ENCODE data around the gene LHX4. TPM values are rescaled to one million over a fixed set of nuclear protein-coding genes. Genes with fewer than 3 reads are reported as not detected.

Gene LHX4
- total and polyA plus RNA-seq, 2 of the 8 experiments (the other 6 are each of a cell fraction or from before 2014, with no cell fraction given): 0.85 to 4.9 TPM

DNA sequence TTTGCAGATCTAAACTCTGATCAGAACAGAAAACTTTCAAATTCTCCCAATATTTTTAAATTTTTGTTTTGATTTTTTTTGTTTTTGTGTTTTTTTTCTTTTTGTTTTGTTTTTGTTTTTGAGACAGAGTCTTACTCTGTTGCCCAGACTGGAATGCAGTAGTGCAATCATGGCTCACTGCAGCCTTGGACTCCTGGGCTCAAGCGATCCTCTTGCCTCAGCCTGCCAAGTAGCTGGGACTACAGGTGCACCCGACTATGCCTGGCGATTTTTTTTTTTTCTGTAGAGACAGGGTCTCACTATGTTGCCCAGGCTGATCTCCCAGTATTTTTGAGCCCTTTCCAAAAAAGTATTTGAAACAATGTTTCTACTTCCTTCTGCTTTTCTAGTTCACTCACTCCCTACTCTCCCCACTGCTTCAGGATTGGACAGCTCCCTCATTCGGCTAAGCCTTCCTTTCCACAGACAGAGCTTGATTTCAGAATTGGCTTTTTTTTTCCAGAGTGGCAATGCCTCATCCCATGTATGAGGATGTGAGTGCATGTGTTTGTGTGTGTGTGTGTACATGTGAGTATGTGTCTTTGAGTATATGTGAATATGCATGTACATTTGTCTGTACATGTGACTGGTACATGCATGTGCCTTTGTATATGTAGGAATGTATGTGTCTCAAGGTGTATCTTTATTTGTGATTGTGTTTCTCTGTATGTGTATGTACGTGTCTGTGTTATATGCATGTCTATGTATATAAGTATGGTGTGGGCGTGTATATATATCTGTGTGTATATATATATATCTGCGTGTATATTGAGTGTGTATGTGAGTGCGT is 11.9 kb downstream of the LHX4 start:
- Histone ChIP-seq H4K20me1 (replicated peaks in 1 of 2; ENCODE audit: control insufficient read depth in 1 of 2, insufficient read depth in 2 of 2, low read length in 2 of 2) (no peaks in the 10 kb centered on the region), H4K5ac (ENCODE audit: insufficient read length, low read depth, low read length) (no peak overlapping the region), H3K9ac (replicated peaks in 1 of 4; ENCODE audit: extremely low read depth in 1 of 4, low read depth in 3 of 4, low read length in 3 of 4) (no peak overlapping the region), H3K14ac (ENCODE audit: insufficient read length) (no peak overlapping the region), H3K4me1 (replicated peaks in 1 of 4; ENCODE audit: control insufficient read depth in 3 of 4, insufficient read depth in 4 of 4, low read length in 3 of 4) (peaks cover 19 to 46% (median 30%) of the 10 kb centered on the region in 4 experiments), H3K9me3 (ENCODE audit: insufficient read depth in 2 of 2, low read depth in 1 of 2, low read length in 1 of 2) (no peaks in the 10 kb centered on the region), H3K79me2 (ENCODE audit: control insufficient read depth in 1 of 2, insufficient read depth in 2 of 2, low read length in 2 of 2) (no peaks in the 10 kb centered on the region; a peak in 1 of 4 replicates), H3K4me2 (ENCODE audit: insufficient read depth in 1 of 2, low read depth in 2 of 2, low read length in 2 of 2) (no peak overlapping the region), H3K18ac (ENCODE audit: extremely low read depth, low read length) (0 out of 2 replicates have a peak overlapping the region, but pooled peaks have one; percentile 60), H2BK12ac (ENCODE audit: low read depth, low read length) (peak overlapping the region; percentile 62; the same call in 1 of the 2 replicates), H3K4ac (replicated peaks; ENCODE audit: insufficient read length, low read depth, low read length) (peak overlapping the region; percentile 81), H3K4me3 (ENCODE audit: extremely low read depth in 1 of 4, insufficient read depth in 2 of 4, low read depth in 3 of 4, low read length in 4 of 4) (no peak overlapping the region), H2AK5ac (ENCODE audit: low read depth, low read length) (no peak overlapping the region), H3K23me2 (ENCODE audit: low read depth, low read length) (no peaks in the 10 kb centered on the region), H2BK5ac (ENCODE audit: low read depth, low read length) (no peak overlapping the region; the same call in 1 of the 2 replicates), H2BK15ac (ENCODE audit: low read length) (no peak overlapping the region; the same call in 1 of the 2 replicates), H2BK20ac (ENCODE audit: low read length) (no peak overlapping the region), H3K79me1 (ENCODE audit: low read depth, low read length) (no peaks in the 10 kb centered on the region), H3K56ac (replicated peaks; ENCODE audit: insufficient read length, low read depth, low read length) (no peak overlapping the region), H3K36me3 (ENCODE audit: control insufficient read depth in 2 of 4, insufficient read depth in 4 of 4, low read length in 3 of 4) (no peaks in the 10 kb centered on the region), H2BK120ac (replicated peaks; ENCODE audit: low read depth, low read length) (no peak overlapping the region), H3K23ac (ENCODE audit: insufficient read length) (no peak overlapping the region), H3K27me3 (replicated peaks in 1 of 4; ENCODE audit: control insufficient read depth in 3 of 4, extremely low read depth in 1 of 4, insufficient read depth in 3 of 4, low read length in 3 of 4) (peaks cover 0 to 11% (median 7%) of the 10 kb centered on the region in 4 experiments; a peak in 6 of 7 replicates), H4K91ac (replicated peaks; ENCODE audit: insufficient read length, low read length) (no peak overlapping the region), H3K27ac (ENCODE audit: low read depth, low read length) (no peak overlapping the region), H2AFZ (ENCODE audit: low read length) (no peak overlapping the region), H4K8ac (ENCODE audit: extremely low read depth, insufficient read depth, low read length) (no peak overlapping the region; the same call in 1 of the 2 replicates)
- ChIA-PET POLR2A (ENCODE audit: partially characterized antibody) (interaction anchor here (0.7 to 4.3 kb wide), 3 partner anchors 10 to 26 kb away, joined by 3 to 29 read pairs (median 5); partner anchors contain the start of gene LHX4), CTCF (ENCODE audit: partially characterized antibody) (interaction anchor here (0.6 to 5.3 kb wide), 12 partner anchors 10 to 1113 kb away, joined by 3 to 33 read pairs (median 3); partner anchors contain the start of gene LHX4)
- no peak for FAIRE-seq
- no peak for DNase-seq (ENCODE audit: low read depth in 1 of 2, low spot score in 2 of 2)
- WGBS, 2 experiments (ENCODE audit: extremely low coverage in 1 of 2, insufficient coverage in 1 of 2, insufficient read length in 1 of 2, insufficient replicate concordance in 2 of 2, low coverage in 1 of 2, low lambda C conversion rate in 2 of 2, missing lambda C conversion rate in 1 of 2): 87% methylated on average over 8 of the region's 8 CpGs; no CpG with 5 or more reads in 1 of the 2 experiments
- no peak for TF ChIP-seq PHF8 (conservative IDR thresholded peaks at IDR 0.05; ENCODE audit: low read depth, low read length)
- TF ChIP-seq TAF7 (optimal IDR thresholded peaks at IDR 0.05; ENCODE audit: borderline replicate concordance, low read depth, low read length): no peak
- TF ChIP-seq ZNF274 (IDR thresholded peaks at IDR 0.05; ENCODE audit: borderline replicate concordance, extremely low read depth, low read length): no peak
- no peak for TF ChIP-seq NANOG (IDR thresholded peaks at IDR 0.05; ENCODE audit: insufficient read depth, low read depth, low read length, poor library complexity, severe bottlenecking)
- TF ChIP-seq HDAC2 (IDR thresholded peaks at IDR 0.05; ENCODE audit: borderline replicate concordance in 1 of 2, low read depth in 2 of 2, low read length in 2 of 2): no peak; a peak in 1 of 4 replicates
- no peak for TF ChIP-seq CREB1 (IDR thresholded peaks at IDR 0.05)
- no peak for TF ChIP-seq RAD21 (IDR thresholded peaks at IDR 0.05 in 1 of 2, conservative IDR thresholded peaks at IDR 0.05 in 1 of 2; ENCODE audit: low read depth in 2 of 2, low read length in 2 of 2)
- no peak for TF ChIP-seq FOSL1 (IDR thresholded peaks at IDR 0.05; ENCODE audit: insufficient read depth, low read depth, low read length)

Measured in H1 (cell line).